Stimulated activated CD8-positive, alpha-beta memory T cell treated with anti-CD3 and anti-CD28 coated beads, Interleukin-2, amount 100 ng/mL, for 1 hour (primary cell): Measurements from ENCODE around the gene NSDHL.

Source experiments
- DNase-seq, 2 donors: peaks; one replicate each; pipeline ENCODE4 v3.0.0-alpha.2; 2020; ENCODE audit warnings: low read depth in 2 of 2

NSDHL gene

GRCh38 chrX:152913346-152913745 is 82.5 kb downstream of the NSDHL start:
- no peak for DNase-seq

DNA sequence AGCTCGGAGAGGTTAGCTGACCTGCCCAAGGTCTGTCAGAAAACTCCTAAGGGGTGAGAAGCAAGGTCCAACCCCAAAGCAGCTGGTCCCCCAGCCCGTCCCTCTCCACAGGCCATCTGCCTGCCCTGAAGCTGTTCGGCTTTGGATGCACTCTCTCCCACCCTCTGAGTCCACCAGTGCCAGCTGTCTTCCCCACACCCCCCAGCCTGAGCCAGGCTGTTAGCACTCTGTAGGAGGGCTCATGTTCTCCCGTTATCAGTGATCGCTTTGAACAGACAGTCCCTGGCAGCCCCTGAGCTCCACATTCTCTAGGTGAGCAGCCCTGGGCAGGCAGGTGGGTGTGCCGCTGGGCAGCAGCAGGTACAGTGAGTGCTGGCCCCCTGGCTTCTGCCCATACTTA is 83.0 kb downstream of the NSDHL start:
- DNase-seq = no peak

GRCh38 chrX:152915541-152916241 is 84.8 kb downstream of the NSDHL start:
- DNase-seq = no peak

DNA sequence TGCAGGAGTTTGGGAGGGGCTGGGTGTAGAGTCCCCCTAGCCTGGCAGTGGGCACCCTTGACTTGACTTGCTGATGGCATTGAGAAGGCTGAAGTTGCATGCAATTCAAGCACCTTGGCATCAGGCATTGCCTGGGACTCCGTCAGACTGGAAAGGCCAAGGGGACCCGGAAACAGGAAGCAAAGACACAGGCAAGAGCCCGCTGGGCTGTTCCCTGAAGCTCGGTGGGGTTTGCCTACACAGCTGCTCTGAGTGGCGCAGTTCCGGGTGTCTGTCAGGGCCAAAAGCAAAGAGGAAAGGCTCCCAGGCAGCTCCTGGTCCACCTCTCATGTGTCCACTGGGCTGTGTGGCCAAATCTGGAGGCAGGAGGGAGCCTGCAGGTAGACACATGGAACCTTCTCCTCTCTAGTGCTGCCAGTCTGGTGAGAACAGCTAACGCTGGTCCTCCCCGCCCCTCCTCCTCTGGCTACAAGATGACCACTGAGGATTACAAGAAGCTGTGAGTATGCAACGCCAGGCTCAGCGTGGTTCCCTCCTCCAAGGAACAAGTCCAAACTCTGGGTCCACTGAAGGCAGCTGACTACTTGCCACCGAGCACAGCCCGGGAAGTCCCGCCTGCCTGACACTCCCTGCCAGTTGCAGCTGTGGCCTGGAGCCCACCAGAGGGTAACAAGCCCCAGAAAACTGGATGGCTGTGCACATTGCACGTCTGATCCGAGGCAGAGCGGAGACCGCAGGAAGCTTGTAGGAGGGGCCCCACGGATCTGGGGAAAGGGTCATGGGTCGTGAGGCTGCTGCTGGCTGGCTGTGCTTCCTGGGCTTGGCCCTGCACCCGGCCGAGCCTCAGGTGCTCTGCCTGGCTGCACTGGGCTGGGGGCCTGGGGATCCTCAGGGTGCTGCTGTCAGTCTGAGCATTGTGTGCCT is 87.1 kb downstream of the NSDHL start:
- DNase-seq = no peak

- DNase-seq = no peak
Observed at GRCh38 chrX:152918707-152919106, 87.8 kb downstream of the NSDHL start.
